Anterior cingulate cortex (tissue), 58 donors: Measurements from ENCODE around the gene ADAM15.

Experiments used
- DNase-seq, 58 donors: peaks; one replicate each; lab custom pipeline; 2025; lab: John Stamatoyannopoulos, UW

The ADAM15 gene

GRCh38 chr1:155050560-155051341 lies at the start of gene ADAM15:
Gene ADAM15, plus strand, starts transcription at chr1:155051316. Its CDS starts 71 bp downstream, at chr1:155051387.
- DNase-seq, result peak in 55 of 58 donors; percentile 21 to 83 (median 72)

GRCh38 chr1:155001425-155001674 lies 49.8 kb upstream of the ADAM15 start:
- DNase-seq, result no peak

- DNase-seq, result peak; percentile 93 to 100 (median 99)
Measured at GRCh38 chr1:155001675-155002463, 49.2 kb upstream of the ADAM15 start.

GRCh38 chr1:155002464-155003226 lies 48.5 kb upstream of the ADAM15 start, which contains the start of gene ZBTB7B:
Gene ZBTB7B, plus strand, starts transcription at chr1:155002802. Its CDS starts 11,859 bp downstream, at chr1:155014661.
- DNase-seq, result peak in 24 of 58 donors; percentile 17 to 79 (median 62)

- DNase-seq, result peak in 30 of 58 donors; percentile 29 to 74 (median 52)
Measured at GRCh38 chr1:155003227-155003765, 47.8 kb upstream of the ADAM15 start.

- DNase-seq, result peak in 47 of 58 donors; percentile 22 to 85 (median 58)
Measured at GRCh38 chr1:155003766-155004351, 47.3 kb upstream of the ADAM15 start.

- DNase-seq, result peak in 15 of 58 donors; percentile 24 to 72 (median 55)
Measured at GRCh38 chr1:155004352-155005075, 46.6 kb upstream of the ADAM15 start.

- DNase-seq, result peak in 50 of 58 donors; percentile 11 to 85 (median 61)
Measured at GRCh38 chr1:155005076-155006011, 45.8 kb upstream of the ADAM15 start.

GRCh38 chr1:155006601-155007101 lies 44.5 kb upstream of the ADAM15 start:
- peak in 26 of 58 donors; percentile 4 to 63 (median 31) for DNase-seq

GRCh38 chr1:155007251-155007828 lies 43.8 kb upstream of the ADAM15 start:
- DNase-seq, result peak in 49 of 58 donors; percentile 15 to 78 (median 45)

- DNase-seq, result peak in 10 of 58 donors; percentile 10 to 52 (median 26)
Measured at GRCh38 chr1:155008015-155008941, 42.8 kb upstream of the ADAM15 start.

- DNase-seq, result no peak
Measured at GRCh38 chr1:155009221-155009711, 41.9 kb upstream of the ADAM15 start.

- DNase-seq, result no peak
Measured at GRCh38 chr1:155009742-155010141, 41.4 kb upstream of the ADAM15 start.

GRCh38 chr1:155010211-155010918 lies 40.8 kb upstream of the ADAM15 start:
- DNase-seq, result no peak

GRCh38 chr1:155011004-155011416 lies 40.1 kb upstream of the ADAM15 start:
- DNase-seq, result no peak
